GM12873 (cell line): ENCODE results near the gene CALM3.

Source experiments
- TF ChIP-seq, protein P1 (sequence below): IDR thresholded peaks from 2 replicates; pipeline ENCODE4 v1.5.1; 2012; ENCODE audit warnings: low read depth, mild to moderate bottlenecking, moderate library complexity, low read length, control low read depth; ENCODE audit not compliant: insufficient read depth; ENCODE audit errors: missing control alignments

The CALM3 gene

DNA sequence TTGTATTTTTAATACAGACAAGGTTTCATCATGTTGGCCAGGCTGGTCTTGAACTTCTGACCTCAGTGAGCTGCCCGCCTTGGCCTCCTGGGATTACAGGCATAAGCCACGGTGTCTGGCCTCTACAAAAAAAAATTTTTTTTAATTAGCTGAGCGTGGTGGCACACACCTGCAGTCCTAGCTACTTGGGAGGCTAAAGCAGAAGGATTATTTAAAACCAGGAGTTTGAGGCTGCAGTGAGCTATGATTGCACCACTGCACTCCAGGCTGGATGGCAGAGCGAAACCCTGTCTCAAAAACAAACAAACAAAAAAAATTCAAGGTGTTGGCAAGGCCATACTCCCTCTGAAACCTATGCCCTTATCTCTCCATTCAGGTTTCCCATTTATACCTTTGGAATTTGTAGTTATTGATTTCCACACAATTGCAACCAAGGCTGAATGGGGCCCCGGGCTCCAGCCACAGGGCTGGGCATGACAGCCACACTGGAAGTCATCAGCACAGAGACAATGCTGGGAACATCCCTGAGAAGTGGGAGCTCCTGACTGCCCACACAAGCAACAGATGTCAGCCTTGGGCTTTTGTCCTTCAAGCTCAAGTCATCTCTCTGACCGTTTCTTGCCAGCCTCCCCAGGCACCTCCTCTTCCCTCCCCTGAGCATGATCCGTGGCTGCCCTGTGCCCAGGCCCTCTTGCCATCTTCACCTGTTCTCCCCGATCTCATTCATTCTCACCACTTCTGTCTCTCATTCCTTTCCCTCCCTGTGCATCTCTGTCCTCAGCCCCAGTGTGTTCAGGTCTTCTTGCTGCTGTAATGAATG lies 27.2 kb upstream of the CALM3 start:
- TF ChIP-seq, protein P1, sequence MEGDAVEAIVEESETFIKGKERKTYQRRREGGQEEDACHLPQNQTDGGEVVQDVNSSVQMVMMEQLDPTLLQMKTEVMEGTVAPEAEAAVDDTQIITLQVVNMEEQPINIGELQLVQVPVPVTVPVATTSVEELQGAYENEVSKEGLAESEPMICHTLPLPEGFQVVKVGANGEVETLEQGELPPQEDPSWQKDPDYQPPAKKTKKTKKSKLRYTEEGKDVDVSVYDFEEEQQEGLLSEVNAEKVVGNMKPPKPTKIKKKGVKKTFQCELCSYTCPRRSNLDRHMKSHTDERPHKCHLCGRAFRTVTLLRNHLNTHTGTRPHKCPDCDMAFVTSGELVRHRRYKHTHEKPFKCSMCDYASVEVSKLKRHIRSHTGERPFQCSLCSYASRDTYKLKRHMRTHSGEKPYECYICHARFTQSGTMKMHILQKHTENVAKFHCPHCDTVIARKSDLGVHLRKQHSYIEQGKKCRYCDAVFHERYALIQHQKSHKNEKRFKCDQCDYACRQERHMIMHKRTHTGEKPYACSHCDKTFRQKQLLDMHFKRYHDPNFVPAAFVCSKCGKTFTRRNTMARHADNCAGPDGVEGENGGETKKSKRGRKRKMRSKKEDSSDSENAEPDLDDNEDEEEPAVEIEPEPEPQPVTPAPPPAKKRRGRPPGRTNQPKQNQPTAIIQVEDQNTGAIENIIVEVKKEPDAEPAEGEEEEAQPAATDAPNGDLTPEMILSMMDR: no peak

DNA sequence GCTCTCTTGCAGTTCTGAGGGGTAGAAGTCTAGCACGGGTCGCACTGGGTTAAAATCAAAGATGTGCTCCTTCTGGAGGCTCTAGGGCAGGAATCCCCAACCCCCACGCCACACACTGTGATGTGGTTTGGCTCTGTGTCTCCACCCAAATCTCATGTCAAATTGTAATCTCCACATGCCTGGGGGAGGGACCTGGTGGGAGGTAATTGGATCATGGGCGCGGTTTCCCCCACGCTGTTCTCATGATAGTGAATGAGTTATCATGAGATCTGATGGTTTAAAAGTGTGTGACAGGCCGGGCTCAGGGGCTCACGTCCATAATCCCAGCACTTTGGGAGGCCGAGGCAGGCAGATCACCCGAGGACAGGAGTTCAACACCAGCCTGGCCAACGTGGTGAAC lies 26.6 kb upstream of the CALM3 start:
- TF ChIP-seq, protein P1: no peak

DNA sequence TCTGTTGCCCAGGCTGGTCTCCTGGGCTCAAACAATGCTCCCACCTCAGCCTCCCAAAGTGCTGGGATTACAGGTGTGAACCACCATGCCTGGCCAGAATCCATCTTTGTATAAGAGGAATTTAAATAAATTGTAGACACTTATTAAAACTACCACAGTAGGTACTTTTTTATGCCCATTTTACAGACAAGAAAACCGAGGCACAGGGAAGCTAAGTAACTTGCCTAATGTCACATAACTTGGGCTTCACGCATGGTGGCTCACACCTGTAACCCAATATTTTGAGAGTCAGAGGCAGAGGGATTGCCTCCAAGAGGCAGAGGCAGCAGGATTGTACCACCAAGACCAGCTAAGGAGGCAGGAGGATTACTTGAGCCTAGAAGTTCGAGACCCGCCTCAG lies 22.7 kb upstream of the CALM3 start:
- TF ChIP-seq, protein P1: no peak

DNA sequence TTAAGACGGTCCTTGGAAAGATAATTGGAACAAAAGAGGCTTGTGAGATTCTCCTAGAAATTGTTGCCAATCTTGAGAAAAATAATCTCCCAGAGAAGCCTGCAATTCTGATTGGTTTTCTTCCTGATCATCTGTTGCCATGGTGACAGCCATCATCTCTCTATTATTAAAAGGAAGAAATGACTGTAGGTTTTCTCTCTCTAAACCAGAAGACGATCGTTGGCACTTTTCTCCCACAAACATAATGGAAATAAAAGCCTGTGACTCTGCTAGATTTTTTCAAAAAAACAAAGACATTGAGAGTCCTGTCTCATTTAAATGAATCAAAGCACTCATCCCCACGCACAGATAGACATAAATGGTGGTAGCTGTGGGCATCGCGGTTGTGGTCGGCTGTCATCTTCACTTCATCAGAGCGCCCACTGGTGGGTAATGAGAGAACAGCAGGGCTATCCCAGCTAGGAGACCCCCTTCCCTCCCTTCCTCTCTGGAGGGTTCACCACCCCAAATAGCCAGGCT lies 21.7 kb upstream of the CALM3 start:
- TF ChIP-seq, protein P1: no peak

DNA sequence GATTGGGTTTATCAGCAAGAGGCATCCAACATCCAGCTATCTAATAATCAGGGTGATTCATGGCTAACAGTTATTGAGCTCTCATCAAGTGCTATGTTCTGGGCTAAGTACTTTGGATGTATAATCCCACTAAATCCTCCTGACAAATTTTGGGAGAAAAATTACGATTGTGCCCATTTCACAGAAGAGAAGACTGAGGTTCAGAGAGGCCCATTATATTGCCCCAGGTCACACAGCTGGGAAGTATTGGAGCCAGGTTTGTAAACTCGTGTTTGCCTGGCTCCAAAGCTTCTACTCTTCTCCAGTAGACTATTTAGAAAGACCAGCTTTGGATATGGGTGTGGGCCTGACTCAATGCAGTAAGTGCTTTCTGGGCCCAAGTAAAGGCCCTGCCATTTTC lies 20.9 kb upstream of the CALM3 start:
- TF ChIP-seq, protein P1: no peak

DNA sequence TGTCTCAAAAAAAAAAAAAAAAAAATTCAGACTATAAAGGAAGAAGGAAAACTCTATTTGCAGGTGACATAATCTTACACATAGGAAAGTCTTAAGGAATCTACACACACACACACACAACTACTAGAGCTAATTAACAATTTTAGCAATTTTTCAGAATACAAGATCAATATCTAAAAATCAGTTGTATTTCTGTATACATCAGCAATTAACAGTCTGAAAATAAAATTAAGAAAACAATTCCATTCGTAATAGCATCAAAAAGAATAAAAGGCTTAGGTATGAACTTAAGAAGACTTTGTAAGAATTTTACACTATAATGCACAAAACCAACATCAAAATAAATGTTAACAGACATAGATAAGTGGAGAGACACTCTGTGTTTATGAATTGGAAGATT lies 15.6 kb upstream of the CALM3 start:
- TF ChIP-seq, protein P1: no peak

DNA sequence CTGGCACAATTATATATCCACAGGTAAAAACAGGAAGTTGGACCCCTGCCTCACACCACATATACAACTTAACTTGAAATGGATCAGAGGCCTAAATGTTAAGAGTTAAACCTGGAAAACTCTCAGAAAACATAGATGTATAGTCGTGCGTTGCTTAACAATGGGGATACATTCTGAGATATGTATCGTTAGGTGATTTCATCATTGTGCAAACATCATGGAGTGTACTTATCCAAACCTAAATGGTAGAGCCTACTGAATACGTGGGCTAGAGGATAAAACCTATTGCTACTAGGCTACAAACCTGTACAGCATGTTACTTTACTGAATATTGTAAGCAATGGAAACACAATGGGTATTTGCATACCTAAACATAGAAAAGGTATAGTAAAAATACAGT lies 14.8 kb upstream of the CALM3 start:
- TF ChIP-seq, protein P1: no peak
